GM18870 (cell line): ENCODE results near the gene NSF.
"Not testable (repeated sequence)": the region's sequence is repeated elsewhere in the genome, so short reads cannot be mapped to it uniquely, and the experiment has no call there.

ENCODE experiments used
- ATAC-seq: cut with Tn5 transposase; IDR thresholded peaks from one replicate; pipeline ENCODE4 v1.9.1; 2021; ENCODE audit warnings: moderate library complexity; ENCODE audit not compliant: unreplicated experiment

Gene NSF

GRCh38 chr17:46628753-46629436 lies 38.4 kb downstream of the NSF start:
- ATAC-seq, result not testable (repeated sequence)

GRCh38 chr17:46632146-46632545 lies 41.7 kb downstream of the NSF start:
- ATAC-seq, result not testable (repeated sequence)

GRCh38 chr17:46634844-46635243 lies 44.4 kb downstream of the NSF start:
- ATAC-seq, result not testable (repeated sequence)

GRCh38 chr17:46641861-46642656 lies 51.6 kb downstream of the NSF start:
- ATAC-seq, result not testable (repeated sequence)

- not testable (repeated sequence) for ATAC-seq
Measured at GRCh38 chr17:46647251-46647650, 56.8 kb downstream of the NSF start.

- ATAC-seq, result not testable (repeated sequence)
Measured at GRCh38 chr17:46647688-46648278, 57.3 kb downstream of the NSF start.

GRCh38 chr17:46649246-46649645 lies 58.8 kb downstream of the NSF start:
- ATAC-seq, result not testable (repeated sequence)

GRCh38 chr17:46652024-46652643 lies 61.7 kb downstream of the NSF start:
- not testable (repeated sequence) for ATAC-seq

- not testable (repeated sequence) for ATAC-seq
Measured at GRCh38 chr17:46658235-46658634, 67.8 kb downstream of the NSF start.

GRCh38 chr17:46659702-46660101 lies 69.2 kb downstream of the NSF start:
- ATAC-seq, result not testable (repeated sequence)

GRCh38 chr17:46663123-46663522 lies 72.7 kb downstream of the NSF start:
- ATAC-seq, result not testable (repeated sequence)

GRCh38 chr17:46663552-46663951 lies 73.1 kb downstream of the NSF start:
- ATAC-seq, result not testable (repeated sequence)

GRCh38 chr17:46665969-46666368 lies 75.5 kb downstream of the NSF start:
- ATAC-seq, result not testable (repeated sequence)

GRCh38 chr17:46670789-46671188 lies 80.3 kb downstream of the NSF start:
- not testable (repeated sequence) for ATAC-seq

GRCh38 chr17:46672777-46673176 lies 82.3 kb downstream of the NSF start:
- ATAC-seq, result not testable (repeated sequence)

- not testable (repeated sequence) for ATAC-seq
Measured at GRCh38 chr17:46677819-46678218, 87.3 kb downstream of the NSF start.

- not testable (repeated sequence) for ATAC-seq
Measured at GRCh38 chr17:46683653-46684052, 93.2 kb downstream of the NSF start.

GRCh38 chr17:46685284-46685683 lies 94.8 kb downstream of the NSF start:
- not testable (repeated sequence) for ATAC-seq

GRCh38 chr17:46692196-46692595 lies 101.7 kb downstream of the NSF start:
- not testable (repeated sequence) for ATAC-seq

- ATAC-seq, result not testable (repeated sequence)
Measured at GRCh38 chr17:46693283-46693682, 102.8 kb downstream of the NSF start.

GRCh38 chr17:46696522-46696921 lies 106.1 kb downstream of the NSF start:
- not testable (repeated sequence) for ATAC-seq
